GM19193 (cell line): ENCODE data around the gene LENG8.

Source experiments
- POLR2A ChIP-seq: IDR thresholded peaks from 4 replicates; pipeline ENCODE4 v1.6.1; 2011; ENCODE audit not compliant: insufficient read depth, insufficient read length; ENCODE audit errors: extremely low read depth

Gene LENG8

GRCh38 chr19:54430306-54431254 is 18.4 kb upstream of the LENG8 start:
- no peak for TF ChIP-seq POLR2A

- no peak for TF ChIP-seq POLR2A
These were observed 17.7 kb upstream of the LENG8 start for GRCh38 chr19:54431255-54431838.

GRCh38 chr19:54432144-54432738 is 16.8 kb upstream of the LENG8 start:
- no peak for TF ChIP-seq POLR2A

- no peak for TF ChIP-seq POLR2A
These were observed 15.3 kb upstream of the LENG8 start for GRCh38 chr19:54433697-54434096.

GRCh38 chr19:54434112-54434872 is 14.7 kb upstream of the LENG8 start:
- no peak for TF ChIP-seq POLR2A

- no peak for TF ChIP-seq POLR2A
These were observed 14.2 kb upstream of the LENG8 start for GRCh38 chr19:54434873-54435214.

- TF ChIP-seq POLR2A, result no peak
These were observed 13.4 kb upstream of the LENG8 start for GRCh38 chr19:54435551-54436016.

- TF ChIP-seq POLR2A, result no peak
These were observed 12.9 kb upstream of the LENG8 start for GRCh38 chr19:54436031-54436523.

- TF ChIP-seq POLR2A, result no peak
These were observed 12.3 kb upstream of the LENG8 start for GRCh38 chr19:54436628-54437252.

- TF ChIP-seq POLR2A, result no peak
These were observed 9.7 kb upstream of the LENG8 start for GRCh38 chr19:54439174-54439851.

- no peak for TF ChIP-seq POLR2A
These were observed 8.4 kb upstream of the LENG8 start for GRCh38 chr19:54440641-54441040.

- TF ChIP-seq POLR2A, result no peak
These were observed 4.3 kb upstream of the LENG8 start for GRCh38 chr19:54444737-54445136.

GRCh38 chr19:54448040-54448773 is 792 bp upstream of the LENG8 start:
- no peak for TF ChIP-seq POLR2A
